ENCODE results near the gene C10orf120. TPM values are rescaled to one million over a fixed set of nuclear protein-coding genes. Genes with fewer than 3 reads are reported as not detected.

The C10orf120 gene
- total RNA-seq, 1 donor from 2014 or later: not detected

GRCh38 chr10:122703483-122704448, 4.1 kb upstream of the C10orf120 start:
- DNase-seq (ENCODE audit: low read depth in 2 of 2): peak; percentile 20 to 65

- no peak for DNase-seq (ENCODE audit: low read depth in 2 of 2)
Observed at GRCh38 chr10:122702275-122702674, 2.6 kb upstream of the C10orf120 start.

GRCh38 chr10:122701652-122702051, 2.0 kb upstream of the C10orf120 start:
- DNase-seq (ENCODE audit: low read depth in 2 of 2): no peak

GRCh38 chr10:122696687-122697086, 3.0 kb downstream of the C10orf120 start:
- DNase-seq (ENCODE audit: low read depth in 2 of 2): no peak

- DNase-seq (ENCODE audit: low read depth in 2 of 2): no peak
Observed at GRCh38 chr10:122692744-122693143, 6.9 kb downstream of the C10orf120 start.

- DNase-seq (ENCODE audit: low read depth in 2 of 2): peak in 1 of 2 donors; percentile 5
Observed at GRCh38 chr10:122689146-122689820, 10.4 kb downstream of the C10orf120 start.

- peak in 1 of 2 donors; percentile 39 for DNase-seq (ENCODE audit: low read depth in 2 of 2)
Observed at GRCh38 chr10:122688293-122688989, 11.2 kb downstream of the C10orf120 start.

GRCh38 chr10:122682522-122682921, 17.1 kb downstream of the C10orf120 start:
- no peak for DNase-seq (ENCODE audit: low read depth in 2 of 2)

GRCh38 chr10:122678266-122678665, 21.4 kb downstream of the C10orf120 start:
- DNase-seq (ENCODE audit: low read depth in 2 of 2): no peak

GRCh38 chr10:122675278-122675677, 24.4 kb downstream of the C10orf120 start:
- no peak for DNase-seq (ENCODE audit: low read depth in 2 of 2)

- no peak for DNase-seq (ENCODE audit: low read depth in 2 of 2)
Observed at GRCh38 chr10:122674781-122675180, 24.9 kb downstream of the C10orf120 start.

- DNase-seq (ENCODE audit: low read depth in 2 of 2): no peak
Observed at GRCh38 chr10:122673731-122674130, 25.9 kb downstream of the C10orf120 start.

GRCh38 chr10:122673269-122673668, 26.4 kb downstream of the C10orf120 start:
- DNase-seq (ENCODE audit: low read depth in 2 of 2): no peak

- no peak for DNase-seq (ENCODE audit: low read depth in 2 of 2)
Observed at GRCh38 chr10:122672655-122673054, 27.0 kb downstream of the C10orf120 start.

- no peak for DNase-seq (ENCODE audit: low read depth in 2 of 2)
Observed at GRCh38 chr10:122671355-122671754, 28.3 kb downstream of the C10orf120 start.

- no peak for DNase-seq (ENCODE audit: low read depth in 2 of 2)
Observed at GRCh38 chr10:122669842-122670241, 29.8 kb downstream of the C10orf120 start.

- DNase-seq (ENCODE audit: low read depth in 2 of 2): no peak
Observed at GRCh38 chr10:122669045-122669444, 30.6 kb downstream of the C10orf120 start.

GRCh38 chr10:122665946-122666345, 33.7 kb downstream of the C10orf120 start:
- DNase-seq (ENCODE audit: low read depth in 2 of 2): no peak

GRCh38 chr10:122665329-122665860, 34.3 kb downstream of the C10orf120 start:
- DNase-seq (ENCODE audit: low read depth in 2 of 2): no peak

GRCh38 chr10:122664501-122664900, 35.1 kb downstream of the C10orf120 start:
- no peak for DNase-seq (ENCODE audit: low read depth in 2 of 2)

- DNase-seq (ENCODE audit: low read depth in 2 of 2): no peak
Observed at GRCh38 chr10:122663516-122664130, 36.0 kb downstream of the C10orf120 start.
